K562 (cell line): ENCODE measurements around the gene PDGFD. TPM values are rescaled to one million over a fixed set of nuclear protein-coding genes. Genes with fewer than 3 reads are reported as not detected.

Source experiments
- ATAC-seq: fragments of 200-7000 bp; cut with Tn5 transposase; 3 replicates; pipeline ENCODE4 v1.9.1; 2020; ENCODE audit warnings: moderate library complexity
- BruUV-seq: library from RNA; stranded (reverse); fragments of 400-500 nt; replicated peaks from 2 replicates; lab custom pipeline; 2021; lab: Mats Ljungman, UMichigan
- CTCF ChIA-PET: fragments of 300-600 bp; formaldehyde crosslinking; extraction: SDS; loops from one replicate; lab custom pipeline; 2021; ENCODE audit warnings: low intra/inter-chr PET ratio; lab: Yijun Ruan, JAX
- POLR2A ChIA-PET: fragments of 300-600, 350-650 bp; sonication (Branson Sonifier 250); formaldehyde crosslinking; extraction: SDS; loops from one replicate; lab custom pipeline; 2021; ENCODE audit warnings: antibody characterized with exemption, inconsistent platforms; lab: Yijun Ruan, JAX
- DNase-seq, 4 experiments: peaks; one replicate each; pipeline versions ENCODE4 v3.0.0 to v3.0.0-alpha.2; 2011 to 2018; ENCODE audit warnings: low spot score in 3 of 4, mixed read lengths in 3 of 4; ENCODE audit errors: extremely low read depth in 1 of 4
- FAIRE-seq: peaks from 2 replicates; lab custom pipeline; 2011; peaks lifted over from hg19 to GRCh38; lab: Jason Lieb, UNC
- H2AFZ ChIP-seq: 2 replicates; pipeline ENCODE4 v1.6.0; 2011; ENCODE audit warnings: low read depth, low read length, control low read depth, inconsistent platforms
- H3K27ac ChIP-seq: fragments of 200-600 bp; 3 replicates; pipeline ENCODE4 v1.8.0; 2011; ENCODE audit warnings: low read depth, mild to moderate bottlenecking, control low read depth, inconsistent platforms, low read length, moderate library complexity, mixed read lengths; ENCODE audit errors: extremely low read depth
- H3K27me3 ChIP-seq, 2 experiments: fragments of 300-600 bp in 1 of 2; 2 replicates in 1 of 2; 3 replicates in 1 of 2; pipeline versions ENCODE4 v1.6.0 to v1.8.0; 2011; ENCODE audit warnings: inconsistent platforms in 2 of 2, low read length in 2 of 2, mild to moderate bottlenecking in 1 of 2, mixed read lengths in 1 of 2, moderate library complexity in 1 of 2; ENCODE audit not compliant: control insufficient read depth in 2 of 2, insufficient read depth in 2 of 2
- H3K36me3 ChIP-seq: fragments of 300-600 bp; 3 replicates; pipeline ENCODE4 v1.8.0; 2011; ENCODE audit warnings: mild to moderate bottlenecking, low read length, inconsistent platforms; ENCODE audit not compliant: control insufficient read depth, insufficient read depth
- H3K4me1 ChIP-seq, 2 experiments: fragments of 200-600 bp in 1 of 2; replicated peaks in 1 of 2; 2 replicates in 1 of 2; 3 replicates in 1 of 2; pipeline versions ENCODE4 v1.5.1 to v1.8.0; 2011; ENCODE audit warnings: inconsistent platforms in 2 of 2, low read length in 2 of 2, mild to moderate bottlenecking in 1 of 2, mixed read lengths in 1 of 2, moderate library complexity in 1 of 2; ENCODE audit not compliant: control insufficient read depth in 2 of 2, insufficient read depth in 2 of 2
- H3K4me2 ChIP-seq: 2 replicates; pipeline ENCODE4 v1.6.1; 2011; ENCODE audit warnings: low read length, control low read depth, inconsistent platforms, mixed read lengths; ENCODE audit not compliant: insufficient read depth
- H3K4me3 ChIP-seq: fragments of 200-600 bp; sonication (generic), shearing (Covaris generic); 2 replicates; pipeline ENCODE4 v1.5.1; 2016; ENCODE audit warnings: control low read depth, inconsistent platforms
- H3K79me2 ChIP-seq: fragments of 200-600 bp; 3 replicates; pipeline ENCODE4 v1.8.0; 2011; ENCODE audit warnings: low read length, inconsistent platforms; ENCODE audit not compliant: control insufficient read depth, insufficient read depth
- H3K9ac ChIP-seq, 2 experiments: 2 replicates each; pipeline versions ENCODE4 v1.6.0 to v1.6.1; 2011; ENCODE audit warnings: low read depth in 2 of 2, low read length in 2 of 2, control low read depth in 1 of 2, inconsistent platforms in 1 of 2, mild to moderate bottlenecking in 1 of 2, mixed read lengths in 1 of 2; ENCODE audit not compliant: insufficient read depth in 1 of 2
- H3K9me1 ChIP-seq: one replicate; pipeline ENCODE4 v1.6.0; 2011; ENCODE audit warnings: inconsistent platforms, mild to moderate bottlenecking, low read length, moderate library complexity; ENCODE audit not compliant: control insufficient read depth, insufficient read depth
- H3K9me3 ChIP-seq: replicated peaks from 2 replicates; pipeline ENCODE4 v1.5.1; 2011; ENCODE audit warnings: low read depth, low read length, inconsistent platforms; ENCODE audit not compliant: control insufficient read depth, insufficient read depth
- H4K20me1 ChIP-seq: replicated peaks from 2 replicates; pipeline ENCODE4 v1.6.1; 2011; ENCODE audit warnings: low read length, inconsistent platforms, mixed read lengths; ENCODE audit not compliant: control insufficient read depth, insufficient read depth
- KLF1 ChIP-seq: fragments of 450-650 bp; IDR thresholded peaks from 2 replicates; pipeline ENCODE4 v1.6.1; 2016; ENCODE audit warnings: missing genetic modification characterization, missing compliant biosample characterization
- MGA ChIP-seq: fragments of 450-650 bp; IDR thresholded peaks from 2 replicates; pipeline ENCODE4 v1.6.1; 2016; ENCODE audit warnings: mild to moderate bottlenecking, moderate library complexity
- MYC ChIP-seq, 2 experiments: fragments of 250-450 bp in 1 of 2; sonication (Bioruptor Pico) in 1 of 2; IDR thresholded peaks; 2 replicates each; pipeline versions ENCODE4 v1.5.1 to v1.6.1; 2012 to 2021; ENCODE audit warnings: low read depth in 2 of 2, borderline replicate concordance in 1 of 2, improper control_type of control experiment in 1 of 2, low read length in 1 of 2, mild to moderate bottlenecking in 1 of 2, moderate library complexity in 1 of 2
- SMARCB1 ChIP-seq: IDR thresholded peaks from 2 replicates; pipeline ENCODE4 v1.6.1; 2011; ENCODE audit warnings: improper control_type of control experiment, low read depth; ENCODE audit not compliant: insufficient read length
- SRSF3 ChIP-seq: fragments of 200-400 bp; formaldehyde crosslinking; IDR thresholded peaks from 2 replicates; pipeline ENCODE4 v1.6.1; 2016; ENCODE audit warnings: mild to moderate bottlenecking, low read length, moderate library complexity; ENCODE audit not compliant: insufficient read depth
- TFAP4 ChIP-seq: sonication (generic); formaldehyde crosslinking; IDR thresholded peaks from 2 replicates; pipeline ENCODE4 v1.8.0; 2022; ENCODE audit warnings: missing genetic modification reagents, mild to moderate bottlenecking, moderate library complexity, borderline replicate concordance
- ZNF165 ChIP-seq: fragments of 250-450 bp; sonication (Bioruptor Pico); IDR thresholded peaks from 2 replicates; pipeline ENCODE4 v1.4.0; 2020; ENCODE audit warnings: borderline replicate concordance
- ZNF589 ChIP-seq: fragments of 200-800 bp; sonication (Bioruptor generic); IDR thresholded peaks from 2 replicates; pipeline ENCODE4 v1.6.1; 2016; ENCODE audit warnings: low read depth, missing genetic modification characterization, missing compliant biosample characterization
- ZNF766 ChIP-seq: fragments of 200-800 bp; sonication (Bioruptor generic); conservative IDR thresholded peaks from 2 replicates; pipeline ENCODE4 v1.6.1; 2016; ENCODE audit warnings: missing genetic modification characterization, missing compliant biosample characterization
- WGBS: fragments of 100-300 bp; shearing (Covaris generic); methylation state at CpG from one replicate; pipeline ENCODE4 v1.1.6; 2016; ENCODE audit warnings: low coverage, mixed read lengths; ENCODE audit not compliant: insufficient coverage; ENCODE audit errors: missing lambda C conversion rate; 5-methylcytosine and 5-hydroxymethylcytosine counted together
- in situ Hi-C: fragments of 300-500 bp; cut with MboI; formaldehyde crosslinking; loops from 4 replicates; pipeline ENCODE4 v1.15.0; 2018; ENCODE audit warnings: inconsistent platforms, mixed read lengths
- intact Hi-C: fragments of 100-400 bp; cut with micrococcal nuclease; formaldehyde crosslinking; loops from 2 replicates; pipeline ENCODE4 v1.14.2; 2022
- polyA plus RNA-seq, 8 experiments: library from polyadenylated mRNA; depleted of rRNA in 4 of 8; stranded (reverse) in 5 of 8; unstranded in 3 of 8; fragments of >200 nt; fragmentation: Nextera tagmentation in 2 of 8; fragmentation: Illumina TruSeq in 1 of 8; extraction: Ambion mirVana in 2 of 8; extraction: Trizol in 1 of 8; gene quantifications; 2 replicates each; pipeline versions ENCODE4 v1.2.1 to v1.2.3, GENCODE V29; 2011 to 2014; ENCODE audit warnings: inconsistent platforms in 1 of 8, missing spikeins in 1 of 8
- total RNA-seq, 7 experiments: library from RNA; depleted of rRNA in 6 of 7; stranded (reverse); fragments of >200 nt in 6 of 7; fragmentation: Illumina TruSeq in 2 of 7; extraction: Trizol in 2 of 7; gene quantifications; 2 replicates each; pipeline versions ENCODE4 v1.2.1 to v1.2.3, GENCODE V29; 2011 to 2021; ENCODE audit warnings: low replicate concordance in 1 of 7

Gene PDGFD
- total and polyA plus RNA-seq, 9 of the 15 experiments (the other 6 are each of a cell fraction or from before 2014, with no cell fraction given): 0.11 TPM; not detected in 8

- Histone ChIP-seq H3K9me1 (no peaks in the 10 kb centered on the region), H3K27me3 (no peaks in the 10 kb centered on the region), H3K4me3 (no peak overlapping the region), H3K4me2 (no peak overlapping the region), H3K4me1 (no peaks in the 10 kb centered on the region), H3K27ac (no peak overlapping the region), H3K9me3 (no peaks in the 10 kb centered on the region), H3K9ac (no peak overlapping the region), H2AFZ (no peak overlapping the region), H3K36me3 (no peaks in the 10 kb centered on the region), H3K79me2 (no peaks in the 10 kb centered on the region), H4K20me1 (no peaks in the 10 kb centered on the region)
- ChIA-PET CTCF (no interaction called here), POLR2A (no interaction called here)
- intact Hi-C loops (no loop called here), in situ Hi-C loops (no loop called here)
- no peak for DNase-seq
- no peak for FAIRE-seq
- 5% methylated on average over 2 of the region's 2 CpGs for WGBS
- no peak for ATAC-seq
- no TSS peak for BruUV-seq
- TF ChIP-seq MGA (no peak), TFAP4 (no peak), KLF1 (tag) (no peak), ZNF165 (no peak), SRSF3 (no peak), ZNF589 (CRISPR knock-in tag) (no peak), ZNF766 (CRISPR knock-in tag) (no peak), MYC (IDR thresholded peaks at IDR 0.05; ENCODE audit: low read depth, low read length) (no peak), MYC (CRISPR knock-in tag; IDR thresholded peaks at IDR 0.05; ENCODE audit: borderline replicate concordance, low read depth) (no peak), SMARCB1 (no peak)
Measured at GRCh38 chr11:104089481-104089880, 74.5 kb downstream of the PDGFD start.
